Gastrocnemius medialis (tissue), 4 donors: ENCODE data around the gene CASKIN2.

Source experiments
- CTCF ChIP-seq, 5 experiments: fragments of 450-650 bp in 3 of 5; fragments of 200-600 bp in 2 of 5; sonication (generic) in 2 of 5; IDR thresholded peaks in 4 of 5; conservative IDR thresholded peaks in 1 of 5; 1 replicate in 4 of 5; 2 replicates in 1 of 5; pipeline ENCODE4 v1.5.1; 2016 to 2019; ENCODE audit warnings: antibody characterized with exemption in 5 of 5, mild to moderate bottlenecking in 3 of 5, moderate library complexity in 3 of 5
- POLR2A ChIP-seq, 2 donors: fragments of 450-650 bp; IDR thresholded peaks; one replicate each; pipeline ENCODE4 v1.6.1; 2017; ENCODE audit warnings: antibody characterized with exemption in 2 of 2, mild to moderate bottlenecking in 2 of 2, moderate library complexity in 2 of 2

- TF ChIP-seq CTCF (IDR thresholded peaks at IDR 0.05 in 4 of 5, conservative IDR thresholded peaks at IDR 0.05 in 1 of 5) (no peak), POLR2A (IDR thresholded peaks at IDR 0.05) (no peak)
Measured at GRCh38 chr17:75471207-75471606, 44.1 kb downstream of the CASKIN2 start.
